HepG2 (cell line): ENCODE results near the gene JDP2. TPM values are rescaled to one million over a fixed set of nuclear protein-coding genes. Genes with fewer than 3 reads are reported as not detected.

Source experiments
- BRD4 ChIP-seq: sonication (generic); formaldehyde crosslinking; IDR thresholded peaks from 2 replicates; pipeline ENCODE4 v1.4.0; 2020; ENCODE audit warnings: missing genetic modification reagents
- ELK4 ChIP-seq: sonication (generic); formaldehyde crosslinking; IDR thresholded peaks from 2 replicates; pipeline ENCODE4 v1.9.0; 2021; ENCODE audit warnings: missing genetic modification reagents, borderline replicate concordance
- FOXO1 ChIP-seq: sonication (generic); formaldehyde crosslinking; IDR thresholded peaks from 2 replicates; pipeline ENCODE4 v1.4.0; 2020; ENCODE audit warnings: missing genetic modification reagents
- FOXP1 ChIP-seq, 2 experiments: fragments of 450-650 bp in 1 of 2; IDR thresholded peaks; 2 replicates each; pipeline ENCODE4 v1.6.1; 2017 to 2018; ENCODE audit warnings: antibody characterized with exemption in 1 of 2
- HNRNPL ChIP-seq: fragments of 200-400 bp; formaldehyde crosslinking; IDR thresholded peaks from 2 replicates; pipeline ENCODE4 v1.6.1; 2017; ENCODE audit warnings: mild to moderate bottlenecking, low read depth, low read length
- MAFG ChIP-seq: sonication (generic); formaldehyde crosslinking; IDR thresholded peaks from 2 replicates; pipeline ENCODE4 v1.5.1; 2020; ENCODE audit warnings: mild to moderate bottlenecking, missing genetic modification reagents
- MLXIP ChIP-seq: sonication (generic); formaldehyde crosslinking; IDR thresholded peaks from 2 replicates; pipeline ENCODE4 v1.9.0; 2021; ENCODE audit warnings: missing genetic modification reagents, borderline replicate concordance
- PTBP1 ChIP-seq: fragments of 200-400 bp; formaldehyde crosslinking; IDR thresholded peaks from 2 replicates; pipeline ENCODE4 v1.6.1; 2018; ENCODE audit warnings: low read length, low read depth; ENCODE audit not compliant: poor library complexity, severe bottlenecking
- RXRA ChIP-seq: sonication (generic); formaldehyde crosslinking; IDR thresholded peaks from 2 replicates; pipeline ENCODE4 v1.5.1; 2020; ENCODE audit warnings: missing genetic modification reagents
- RXRB ChIP-seq: IDR thresholded peaks from 2 replicates; pipeline ENCODE4 v1.6.1; 2016; ENCODE audit warnings: borderline replicate concordance, missing genetic modification reagents, missing compliant biosample characterization
- SAFB2 ChIP-seq: sonication (generic); formaldehyde crosslinking; IDR thresholded peaks from 2 replicates; pipeline ENCODE4 v1.5.1; 2020; ENCODE audit warnings: missing genetic modification reagents, low read depth, mild to moderate bottlenecking, borderline replicate concordance
- SMARCC2 ChIP-seq: fragments of 450-650 bp; IDR thresholded peaks from 2 replicates; pipeline ENCODE4 v1.6.1; 2017; ENCODE audit warnings: antibody characterized with exemption, mild to moderate bottlenecking
- ZBTB21 ChIP-seq: sonication (generic); formaldehyde crosslinking; IDR thresholded peaks from 2 replicates; pipeline ENCODE4 v1.4.0; 2020; ENCODE audit warnings: missing genetic modification reagents
- ZBTB43 ChIP-seq: sonication (generic); formaldehyde crosslinking; conservative IDR thresholded peaks from 2 replicates; pipeline ENCODE4 v1.4.0; 2020; ENCODE audit warnings: missing genetic modification reagents
- ZNF142 ChIP-seq: sonication (generic); formaldehyde crosslinking; IDR thresholded peaks from 2 replicates; pipeline ENCODE4 v1.4.0; 2020; ENCODE audit warnings: missing genetic modification reagents
- ZNF431 ChIP-seq: sonication (generic); formaldehyde crosslinking; IDR thresholded peaks from 2 replicates; pipeline ENCODE4 v1.9.0; 2022; ENCODE audit warnings: missing genetic modification reagents, low read depth, mild to moderate bottlenecking, borderline replicate concordance
- ZNF605 ChIP-seq: sonication (generic); formaldehyde crosslinking; IDR thresholded peaks from 2 replicates; pipeline ENCODE4 v1.8.0; 2022; ENCODE audit warnings: mild to moderate bottlenecking, missing genetic modification reagents
- ZNF772 ChIP-seq: sonication (generic); formaldehyde crosslinking; IDR thresholded peaks from 2 replicates; pipeline ENCODE4 v1.5.0; 2020; ENCODE audit warnings: mild to moderate bottlenecking, missing genetic modification reagents
- polyA plus RNA-seq, 8 experiments: library from polyadenylated mRNA; depleted of rRNA in 3 of 8; stranded (reverse) in 7 of 8; unstranded in 1 of 8; fragments of >200 nt; fragmentation: Illumina TruSeq in 4 of 8; extraction: Trizol in 4 of 8; gene quantifications; 2 replicates each; pipeline versions ENCODE4 v1.2.1 to v1.2.3, GENCODE V29; 2011 to 2016; ENCODE audit warnings: low read depth in 4 of 8, missing spikeins in 1 of 8, mixed read lengths in 1 of 8; ENCODE audit not compliant: insufficient read depth in 1 of 8
- total RNA-seq, 5 experiments: library from RNA; depleted of rRNA; stranded (reverse); fragments of >200 nt; fragmentation: Illumina TruSeq; extraction: Trizol; gene quantifications; 2 replicates each; pipeline ENCODE4 v1.2.3, GENCODE V29; 2016; ENCODE audit warnings: low read depth in 1 of 5

Gene JDP2
- total and polyA plus RNA-seq, 2 of the 13 experiments (the other 11 are each of a cell fraction or from before 2014, with no cell fraction given) = 8.0 to 8.9 TPM

- no peak for TF ChIP-seq ZNF605 (CRISPR knock-in tag)
- TF ChIP-seq MAFG = no peak
- no peak for TF ChIP-seq BRD4 (CRISPR knock-in tag)
- TF ChIP-seq ZBTB43 (CRISPR knock-in tag) = no peak
- no peak; the same call in 1 of the 2 replicates for TF ChIP-seq ZNF772 (CRISPR knock-in tag)
- TF ChIP-seq SMARCC2 = no peak
- no peak for TF ChIP-seq HNRNPL
- TF ChIP-seq ZNF142 (CRISPR knock-in tag) = 0 out of 2 replicates have a peak, but pooled peaks have one; percentile 18
- TF ChIP-seq FOXO1 (CRISPR knock-in tag) = 0 out of 2 replicates have a peak, but pooled peaks have one; percentile 5
- no peak for TF ChIP-seq SAFB2 (CRISPR knock-in tag)
- no peak for TF ChIP-seq FOXP1 (IDR thresholded peaks at IDR 0.05)
- no peak for TF ChIP-seq FOXP1 (CRISPR knock-in tag; IDR thresholded peaks at IDR 0.05)
- no peak for TF ChIP-seq MLXIP (CRISPR knock-in tag)
- no peak for TF ChIP-seq ELK4
- TF ChIP-seq PTBP1 = no peak
- TF ChIP-seq ZBTB21 (CRISPR knock-in tag) = no peak
- TF ChIP-seq RXRA = peak; percentile 15; the same call in 1 of the 2 replicates
- no peak for TF ChIP-seq ZNF431 (CRISPR knock-in tag)
- TF ChIP-seq RXRB (CRISPR knock-in tag) = peak; percentile 54
These were observed at the start of gene JDP2 (continued) for GRCh38 chr14:75427482-75428229.
